ENCODE data around the gene ETHE1. TPM values are rescaled to one million over a fixed set of nuclear protein-coding genes. Genes with fewer than 3 reads are reported as not detected.
"Not testable (repeated sequence)": the region's sequence is repeated elsewhere in the genome, so short reads cannot be mapped to it uniquely, and the experiment has no call there.

ETHE1 gene
- total and polyA plus RNA-seq, 4 donors: 22.2 to 30.4 (median 24.9) TPM

DNA sequence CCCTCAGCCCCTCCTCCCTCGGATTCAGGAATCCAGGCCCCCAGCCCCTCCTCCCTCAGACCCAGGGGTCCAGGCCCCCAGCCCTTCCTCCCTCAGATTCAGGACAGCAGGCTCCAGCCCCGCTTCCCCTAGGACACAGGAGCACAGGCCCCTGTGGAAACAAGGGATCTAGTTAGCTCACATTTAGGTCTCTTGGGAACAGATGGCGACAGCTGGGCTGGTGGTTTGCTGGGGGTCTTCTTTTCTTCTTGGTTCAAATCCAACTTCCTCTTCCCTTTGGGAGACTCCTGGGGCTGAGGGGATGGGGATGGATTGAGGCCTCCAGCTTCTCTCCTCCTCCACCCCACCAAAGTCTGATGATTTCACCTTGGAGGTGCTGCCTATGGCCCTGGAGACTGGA lies 25.6 kb upstream of the ETHE1 start:
- no peak for DNase-seq (ENCODE audit: low read depth in 4 of 6, low spot score in 6 of 6)
- Histone ChIP-seq H3K36me3 (ENCODE audit: control insufficient read depth, insufficient read depth, low read length) (peaks cover 72% of the 10 kb centered on the region), H3K27ac (ENCODE audit: low read depth, low read length) (no peak overlapping the region), H3K4me3 (ENCODE audit: low read depth, low read length) (no peak overlapping the region), H3K27me3 (ENCODE audit: control insufficient read depth, insufficient read depth, low read length) (no peaks in the 10 kb centered on the region), H3K9me3 (ENCODE audit: control insufficient read depth, insufficient read depth, low read length) (no peaks in the 10 kb centered on the region), H3K4me1 (ENCODE audit: control insufficient read depth, insufficient read depth, low read length) (no peaks in the 10 kb centered on the region)
- 0% methylated on average over 1 of the region's 3 CpGs for WGBS (ENCODE audit: insufficient coverage)

- Histone ChIP-seq H3K9me3 (ENCODE audit: control insufficient read depth, insufficient read depth, low read length) (no peaks in the 10 kb centered on the region), H3K36me3 (ENCODE audit: control insufficient read depth, insufficient read depth, low read length) (peaks cover 72% of the 10 kb centered on the region), H3K27me3 (ENCODE audit: control insufficient read depth, insufficient read depth, low read length) (no peaks in the 10 kb centered on the region), H3K4me1 (ENCODE audit: control insufficient read depth, insufficient read depth, low read length) (no peaks in the 10 kb centered on the region), H3K4me3 (ENCODE audit: low read depth, low read length) (no peak overlapping the region), H3K27ac (ENCODE audit: low read depth, low read length) (no peak overlapping the region)
- WGBS (ENCODE audit: insufficient coverage): no CpG with 5 or more reads among the region's 3 CpGs
- DNase-seq (ENCODE audit: low read depth in 4 of 6, low spot score in 6 of 6): no peak
These were observed 25.1 kb upstream of the ETHE1 start for GRCh38 chr19:43552198-43552450.

DNA sequence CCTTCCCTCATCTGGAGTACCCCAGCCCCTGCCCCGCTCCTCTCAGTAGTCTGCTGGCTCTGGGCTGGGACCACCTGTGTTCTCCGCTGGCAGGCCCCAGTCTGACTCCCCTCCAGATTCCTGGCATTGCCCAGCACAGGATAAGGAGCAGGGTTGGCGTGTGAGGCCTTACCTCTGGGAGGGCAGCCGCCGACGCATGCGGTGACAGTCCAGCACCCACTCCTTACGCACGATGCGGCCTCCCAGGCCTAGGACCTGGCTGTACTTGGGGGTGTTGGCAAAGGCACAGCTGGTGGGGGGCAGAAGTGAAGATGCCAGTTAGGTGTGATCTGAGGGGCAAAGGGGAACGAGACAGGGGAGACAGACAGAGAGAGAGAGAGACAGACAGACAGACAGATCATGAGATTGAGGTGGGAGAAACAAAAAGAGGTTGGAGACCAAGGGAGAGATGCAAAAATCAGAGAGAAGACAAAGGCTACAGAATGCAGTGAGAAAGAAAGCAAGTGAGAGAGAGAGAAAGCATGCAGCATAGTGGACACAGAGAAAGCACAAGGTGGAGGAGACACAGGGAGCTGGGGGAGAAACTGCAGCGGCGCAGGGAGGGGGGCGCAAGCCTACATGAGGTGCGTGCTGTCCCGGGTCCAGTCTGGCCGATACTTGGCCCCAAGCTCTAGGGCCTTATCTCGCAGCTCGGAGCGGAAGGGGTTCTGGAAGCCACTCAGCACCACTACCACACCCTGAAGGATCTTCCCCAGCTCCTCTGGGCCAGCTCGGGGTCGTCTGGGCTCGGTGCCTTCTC lies 24.6 kb upstream of the ETHE1 start:
- Histone ChIP-seq H3K9me3 (ENCODE audit: control insufficient read depth, insufficient read depth, low read length) (no peaks in the 10 kb centered on the region), H3K27ac (ENCODE audit: low read depth, low read length) (no peak overlapping the region), H3K4me1 (ENCODE audit: control insufficient read depth, insufficient read depth, low read length) (peaks cover under 1% of the 10 kb centered on the region), H3K36me3 (ENCODE audit: control insufficient read depth, insufficient read depth, low read length) (peaks cover 72% of the 10 kb centered on the region), H3K4me3 (ENCODE audit: low read depth, low read length) (no peak overlapping the region), H3K27me3 (ENCODE audit: control insufficient read depth, insufficient read depth, low read length) (no peaks in the 10 kb centered on the region)
- 94% methylated on average over 20 of the region's 23 CpGs for WGBS (ENCODE audit: insufficient coverage)
- no peak for DNase-seq (ENCODE audit: low read depth in 4 of 6, low spot score in 6 of 6)

- no peak for DNase-seq (ENCODE audit: low read depth in 4 of 6, low spot score in 6 of 6)
- no CpG with 5 or more reads among the region's 2 CpGs for WGBS (ENCODE audit: insufficient coverage)
- no peak overlapping the region for H3K27ac ChIP-seq (ENCODE audit: low read depth, low read length)
- H3K27me3 ChIP-seq (ENCODE audit: control insufficient read depth, insufficient read depth, low read length): no peaks in the 10 kb centered on the region
- H3K4me1 ChIP-seq (ENCODE audit: control insufficient read depth, insufficient read depth, low read length): peaks cover 15% of the 10 kb centered on the region
- H3K4me3 ChIP-seq (ENCODE audit: low read depth, low read length): no peak overlapping the region
- H3K9me3 ChIP-seq (ENCODE audit: control insufficient read depth, insufficient read depth, low read length): no peaks in the 10 kb centered on the region
- peaks cover 80% of the 10 kb centered on the region for H3K36me3 ChIP-seq (ENCODE audit: control insufficient read depth, insufficient read depth, low read length)
These were observed 21.7 kb upstream of the ETHE1 start for GRCh38 chr19:43548706-43549105.

GRCh38 chr19:43547926-43548325 lies 20.9 kb upstream of the ETHE1 start:
- H3K36me3 ChIP-seq (ENCODE audit: control insufficient read depth, insufficient read depth, low read length): peaks cover 80% of the 10 kb centered on the region
- no CpG with 5 or more reads among the region's 24 CpGs for whole genome bisulfite sequencing (ENCODE audit: insufficient coverage)
- not testable (repeated sequence) for H3K27ac ChIP-seq (ENCODE audit: low read depth, low read length); H3K27me3 ChIP-seq (ENCODE audit: control insufficient read depth, insufficient read depth, low read length); H3K9me3 ChIP-seq (ENCODE audit: control insufficient read depth, insufficient read depth, low read length); H3K4me3 ChIP-seq (ENCODE audit: low read depth, low read length); DNase-seq (ENCODE audit: low read depth in 4 of 6, low spot score in 6 of 6)
- H3K4me1 ChIP-seq (ENCODE audit: control insufficient read depth, insufficient read depth, low read length): peaks cover 15% of the 10 kb centered on the region

- Histone ChIP-seq H3K27ac (ENCODE audit: low read depth, low read length) (no peak overlapping the region), H3K4me1 (ENCODE audit: control insufficient read depth, insufficient read depth, low read length) (peaks cover 15% of the 10 kb centered on the region), H3K27me3 (ENCODE audit: control insufficient read depth, insufficient read depth, low read length) (no peaks in the 10 kb centered on the region), H3K4me3 (ENCODE audit: low read depth, low read length) (no peak overlapping the region), H3K9me3 (ENCODE audit: control insufficient read depth, insufficient read depth, low read length) (no peaks in the 10 kb centered on the region), H3K36me3 (ENCODE audit: control insufficient read depth, insufficient read depth, low read length) (peaks cover 79% of the 10 kb centered on the region)
- no peak for DNase-seq (ENCODE audit: low read depth in 4 of 6, low spot score in 6 of 6)
- no CpG with 5 or more reads among the region's 3 CpGs for WGBS (ENCODE audit: insufficient coverage)
These were observed 19.6 kb upstream of the ETHE1 start for GRCh38 chr19:43546581-43546980.

DNA sequence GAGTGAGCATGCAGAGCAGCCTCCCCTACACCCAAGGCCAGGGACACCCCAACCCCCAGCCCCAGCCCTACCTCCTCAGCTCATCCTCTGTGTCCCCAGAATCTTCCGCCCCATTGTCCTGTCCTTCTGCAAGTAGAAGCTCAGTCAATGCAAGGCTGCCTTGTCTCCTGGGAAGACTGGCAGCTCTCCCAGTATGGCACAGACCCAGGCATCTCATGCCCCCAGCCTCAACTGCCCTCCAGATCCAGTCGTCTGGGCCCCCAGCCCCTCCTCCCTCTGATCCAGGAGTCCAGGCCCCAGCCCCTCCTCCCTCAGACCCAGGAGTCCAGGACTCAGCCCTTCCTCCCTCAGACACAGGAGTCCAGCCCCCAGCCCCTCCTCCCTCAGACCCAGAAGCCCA lies 19.0 kb upstream of the ETHE1 start:
- peaks cover 78% of the 10 kb centered on the region for H3K36me3 ChIP-seq (ENCODE audit: control insufficient read depth, insufficient read depth, low read length)
- H3K4me3 ChIP-seq (ENCODE audit: low read depth, low read length): no peak overlapping the region
- no peaks in the 10 kb centered on the region for H3K27me3 ChIP-seq (ENCODE audit: control insufficient read depth, insufficient read depth, low read length)
- H3K27ac ChIP-seq (ENCODE audit: low read depth, low read length): no peak overlapping the region
- 22% methylated on average over 2 of the region's 2 CpGs for WGBS (ENCODE audit: insufficient coverage)
- DNase-seq (ENCODE audit: low read depth in 4 of 6, low spot score in 6 of 6): peak in 2 of 6 donors; percentile 63 to 77
- no peaks in the 10 kb centered on the region for H3K9me3 ChIP-seq (ENCODE audit: control insufficient read depth, insufficient read depth, low read length)
- H3K4me1 ChIP-seq (ENCODE audit: control insufficient read depth, insufficient read depth, low read length): peaks cover 15% of the 10 kb centered on the region

DNA sequence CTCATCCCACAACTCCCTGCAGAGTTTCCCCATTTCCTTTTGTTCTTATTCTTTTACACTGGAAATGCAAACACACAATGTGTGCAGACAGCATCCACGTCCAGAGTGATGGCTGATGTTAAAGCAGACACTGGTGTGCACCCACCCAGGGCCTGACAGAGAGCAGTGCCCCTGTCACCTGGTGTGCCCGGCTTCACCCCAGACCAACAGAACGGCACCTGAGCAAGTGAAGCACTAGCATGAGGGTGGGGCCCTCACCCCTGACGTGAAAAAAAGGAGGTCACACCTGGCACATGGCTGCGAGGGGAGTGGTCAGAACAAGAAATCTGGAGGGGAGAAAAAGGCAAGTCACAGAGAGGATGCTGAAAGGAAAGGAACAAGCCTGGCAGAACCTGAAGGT lies 18.3 kb upstream of the ETHE1 start:
- Histone ChIP-seq H3K27me3 (ENCODE audit: control insufficient read depth, insufficient read depth, low read length) (no peaks in the 10 kb centered on the region), H3K36me3 (ENCODE audit: control insufficient read depth, insufficient read depth, low read length) (peaks cover 77% of the 10 kb centered on the region), H3K4me3 (ENCODE audit: low read depth, low read length) (no peak overlapping the region), H3K27ac (ENCODE audit: low read depth, low read length) (no peak overlapping the region), H3K9me3 (ENCODE audit: control insufficient read depth, insufficient read depth, low read length) (no peaks in the 10 kb centered on the region), H3K4me1 (ENCODE audit: control insufficient read depth, insufficient read depth, low read length) (peaks cover 15% of the 10 kb centered on the region)
- no peak for DNase-seq (ENCODE audit: low read depth in 4 of 6, low spot score in 6 of 6)
- 88% methylated on average over 5 of the region's 5 CpGs for WGBS (ENCODE audit: insufficient coverage)

GRCh38 chr19:43544077-43544476 lies 17.1 kb upstream of the ETHE1 start:
- Histone ChIP-seq H3K36me3 (ENCODE audit: control insufficient read depth, insufficient read depth, low read length) (peaks cover 83% of the 10 kb centered on the region), H3K4me3 (ENCODE audit: low read depth, low read length) (no peak overlapping the region), H3K9me3 (ENCODE audit: control insufficient read depth, insufficient read depth, low read length) (no peaks in the 10 kb centered on the region), H3K4me1 (ENCODE audit: control insufficient read depth, insufficient read depth, low read length) (peaks cover 15% of the 10 kb centered on the region), H3K27ac (ENCODE audit: low read depth, low read length) (no peak overlapping the region), H3K27me3 (ENCODE audit: control insufficient read depth, insufficient read depth, low read length) (no peaks in the 10 kb centered on the region)
- 89% methylated on average over 8 of the region's 9 CpGs for WGBS (ENCODE audit: insufficient coverage)
- no peak for DNase-seq (ENCODE audit: low read depth in 4 of 6, low spot score in 6 of 6)

- Histone ChIP-seq H3K36me3 (ENCODE audit: control insufficient read depth, insufficient read depth, low read length) (peaks cover 95% of the 10 kb centered on the region), H3K27me3 (ENCODE audit: control insufficient read depth, insufficient read depth, low read length) (no peaks in the 10 kb centered on the region), H3K9me3 (ENCODE audit: control insufficient read depth, insufficient read depth, low read length) (peaks cover 2% of the 10 kb centered on the region), H3K4me1 (ENCODE audit: control insufficient read depth, insufficient read depth, low read length) (peaks cover 15% of the 10 kb centered on the region), H3K27ac (ENCODE audit: low read depth, low read length) (no peak overlapping the region), H3K4me3 (ENCODE audit: low read depth, low read length) (no peak overlapping the region)
- 100% methylated on average over 2 of the region's 5 CpGs for WGBS (ENCODE audit: insufficient coverage)
- no peak for DNase-seq (ENCODE audit: low read depth in 4 of 6, low spot score in 6 of 6)
These were observed 15.1 kb upstream of the ETHE1 start for GRCh38 chr19:43541920-43542650.
